WI38 (cell line): ENCODE results near the gene UVRAG.

Experiments used
- H3K4me3 ChIP-seq: 2 replicates; pipeline ENCODE4 v1.5.1; 2011; ENCODE audit warnings: low read depth, mild to moderate bottlenecking, control low read depth, low read length
- TF ChIP-seq, protein P1 (sequence below): IDR thresholded peaks from 2 replicates; pipeline ENCODE4 v1.5.1; 2012; ENCODE audit warnings: low read depth, mild to moderate bottlenecking, control low read depth, low read length

UVRAG gene

DNA sequence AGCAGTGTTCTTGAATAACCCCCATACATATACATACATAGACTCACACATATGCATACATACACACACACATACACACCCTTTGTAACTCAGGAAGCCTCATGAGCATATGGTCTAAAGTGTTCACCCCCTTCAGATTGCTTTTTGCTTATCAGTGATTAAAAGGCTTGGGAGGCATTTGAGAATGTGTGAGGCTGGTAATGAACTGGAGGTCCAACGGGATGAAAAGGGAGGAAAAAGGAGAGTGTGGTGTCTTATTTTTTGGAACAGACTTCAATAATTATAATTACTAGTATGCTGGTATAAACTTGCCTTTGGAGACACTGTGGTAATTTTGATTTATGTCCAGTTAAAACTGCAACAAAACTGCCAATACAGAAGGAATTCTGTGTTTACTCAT lies 124.5 kb downstream of the UVRAG start:
- TF ChIP-seq, protein P1, sequence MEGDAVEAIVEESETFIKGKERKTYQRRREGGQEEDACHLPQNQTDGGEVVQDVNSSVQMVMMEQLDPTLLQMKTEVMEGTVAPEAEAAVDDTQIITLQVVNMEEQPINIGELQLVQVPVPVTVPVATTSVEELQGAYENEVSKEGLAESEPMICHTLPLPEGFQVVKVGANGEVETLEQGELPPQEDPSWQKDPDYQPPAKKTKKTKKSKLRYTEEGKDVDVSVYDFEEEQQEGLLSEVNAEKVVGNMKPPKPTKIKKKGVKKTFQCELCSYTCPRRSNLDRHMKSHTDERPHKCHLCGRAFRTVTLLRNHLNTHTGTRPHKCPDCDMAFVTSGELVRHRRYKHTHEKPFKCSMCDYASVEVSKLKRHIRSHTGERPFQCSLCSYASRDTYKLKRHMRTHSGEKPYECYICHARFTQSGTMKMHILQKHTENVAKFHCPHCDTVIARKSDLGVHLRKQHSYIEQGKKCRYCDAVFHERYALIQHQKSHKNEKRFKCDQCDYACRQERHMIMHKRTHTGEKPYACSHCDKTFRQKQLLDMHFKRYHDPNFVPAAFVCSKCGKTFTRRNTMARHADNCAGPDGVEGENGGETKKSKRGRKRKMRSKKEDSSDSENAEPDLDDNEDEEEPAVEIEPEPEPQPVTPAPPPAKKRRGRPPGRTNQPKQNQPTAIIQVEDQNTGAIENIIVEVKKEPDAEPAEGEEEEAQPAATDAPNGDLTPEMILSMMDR, result no peak
- no peak overlapping the region for H3K4me3 ChIP-seq

DNA sequence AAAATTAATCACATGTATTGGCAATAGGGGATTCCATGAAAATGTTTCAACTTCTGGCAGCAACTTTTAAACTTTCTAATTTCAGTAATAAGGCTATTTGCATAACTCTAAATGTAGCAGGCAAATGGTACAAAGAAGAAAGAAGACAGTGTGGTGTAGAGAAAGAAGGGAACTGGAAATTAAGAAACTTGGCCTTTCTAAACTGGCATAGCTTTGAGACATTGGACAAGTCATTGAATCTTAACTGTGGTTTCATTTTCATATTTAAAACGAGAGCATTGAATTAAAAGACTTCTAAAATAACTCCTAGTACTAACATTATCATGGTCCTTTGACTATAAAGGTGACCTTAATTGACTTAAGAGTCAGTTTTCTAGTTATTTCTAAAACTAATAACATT lies 125.0 kb downstream of the UVRAG start:
- TF ChIP-seq, protein P1, result no peak

DNA sequence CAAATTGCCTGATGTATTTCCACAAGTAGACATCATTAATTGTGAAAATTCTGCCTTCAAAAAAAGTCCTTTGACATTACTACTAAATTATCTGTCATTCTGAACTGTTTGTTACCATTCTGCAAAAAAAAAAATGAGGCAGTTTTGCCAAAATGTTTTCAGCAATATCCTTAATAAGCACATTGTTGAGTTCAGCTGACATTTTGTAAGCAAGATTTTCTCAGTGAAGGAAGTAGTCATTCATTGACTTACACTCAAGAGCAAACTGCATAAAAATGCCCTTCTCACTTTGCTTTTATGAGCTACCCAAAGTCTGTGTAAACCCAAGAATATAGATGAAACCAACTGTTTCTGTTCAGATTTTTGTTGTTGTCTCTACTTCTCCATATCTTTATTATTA lies 125.9 kb downstream of the UVRAG start:
- TF ChIP-seq, protein P1, result no peak

More for the DNA sequence above, 125.0 kb downstream of the UVRAG start:
- no peak overlapping the region for H3K4me3 ChIP-seq

DNA sequence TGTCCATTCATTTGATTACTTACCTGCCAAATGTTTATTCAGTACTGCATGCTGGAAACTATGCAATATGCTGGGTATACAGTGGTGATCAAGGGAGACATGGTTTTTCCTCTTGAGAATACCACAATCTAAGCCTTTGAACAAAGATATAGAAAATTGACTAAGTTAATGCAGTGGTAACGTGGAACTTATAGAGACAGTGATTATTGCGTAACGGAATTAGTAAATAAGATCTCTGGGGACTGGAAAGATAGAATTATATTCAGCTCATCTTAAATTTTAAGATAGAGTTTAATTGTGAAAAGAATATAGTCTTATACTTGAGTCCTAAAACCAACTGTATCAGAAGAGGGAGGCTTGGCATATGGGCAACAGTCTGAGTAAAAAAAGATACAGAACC lies 129.5 kb downstream of the UVRAG start:
- H3K4me3 ChIP-seq, result no peak overlapping the region

More for the DNA sequence above, 125.9 kb downstream of the UVRAG start:
- H3K4me3 ChIP-seq, result no peak overlapping the region

DNA sequence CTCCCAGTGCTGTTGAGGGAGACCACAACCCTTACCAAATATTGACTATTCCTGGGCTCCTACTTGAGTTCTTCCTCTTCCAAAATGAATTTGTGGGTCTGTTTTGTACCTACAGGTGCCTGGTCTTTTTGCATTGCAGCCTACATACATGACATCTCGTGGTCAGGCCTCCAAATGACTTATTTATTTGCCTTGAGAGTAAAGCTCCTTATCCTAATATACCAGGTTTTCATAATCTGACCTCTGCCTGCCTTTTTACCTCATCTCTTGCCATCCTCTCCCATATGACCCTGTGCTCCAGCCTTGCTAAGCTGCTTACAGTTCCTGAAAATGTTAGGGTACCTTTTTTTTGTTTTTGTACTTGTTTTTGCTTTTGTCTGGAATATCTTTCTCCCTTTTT lies 130.4 kb downstream of the UVRAG start:
- TF ChIP-seq, protein P1, result no peak
- no peak overlapping the region for H3K4me3 ChIP-seq

More for the DNA sequence above, 129.5 kb downstream of the UVRAG start:
- TF ChIP-seq, protein P1, result no peak

DNA sequence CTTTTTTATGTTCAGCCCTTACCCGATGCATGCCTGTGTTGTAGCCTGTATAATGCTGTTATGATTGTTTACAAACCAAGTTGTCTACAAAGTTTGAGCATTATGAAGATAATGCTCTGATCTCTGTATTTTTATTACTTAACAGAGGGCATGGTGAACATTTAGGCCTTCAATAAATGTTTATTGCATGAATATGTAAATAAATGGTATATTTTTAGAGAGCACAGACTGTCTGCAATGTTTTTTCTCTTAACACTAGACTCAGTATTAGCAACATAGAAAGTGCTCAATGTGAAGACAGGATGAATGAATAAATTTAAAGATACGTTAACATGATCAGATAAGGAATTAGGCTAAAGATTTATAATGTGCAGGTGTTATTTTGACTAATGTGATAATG lies 130.9 kb downstream of the UVRAG start:
- H3K4me3 ChIP-seq, result no peak overlapping the region
- TF ChIP-seq, protein P1, result no peak

DNA sequence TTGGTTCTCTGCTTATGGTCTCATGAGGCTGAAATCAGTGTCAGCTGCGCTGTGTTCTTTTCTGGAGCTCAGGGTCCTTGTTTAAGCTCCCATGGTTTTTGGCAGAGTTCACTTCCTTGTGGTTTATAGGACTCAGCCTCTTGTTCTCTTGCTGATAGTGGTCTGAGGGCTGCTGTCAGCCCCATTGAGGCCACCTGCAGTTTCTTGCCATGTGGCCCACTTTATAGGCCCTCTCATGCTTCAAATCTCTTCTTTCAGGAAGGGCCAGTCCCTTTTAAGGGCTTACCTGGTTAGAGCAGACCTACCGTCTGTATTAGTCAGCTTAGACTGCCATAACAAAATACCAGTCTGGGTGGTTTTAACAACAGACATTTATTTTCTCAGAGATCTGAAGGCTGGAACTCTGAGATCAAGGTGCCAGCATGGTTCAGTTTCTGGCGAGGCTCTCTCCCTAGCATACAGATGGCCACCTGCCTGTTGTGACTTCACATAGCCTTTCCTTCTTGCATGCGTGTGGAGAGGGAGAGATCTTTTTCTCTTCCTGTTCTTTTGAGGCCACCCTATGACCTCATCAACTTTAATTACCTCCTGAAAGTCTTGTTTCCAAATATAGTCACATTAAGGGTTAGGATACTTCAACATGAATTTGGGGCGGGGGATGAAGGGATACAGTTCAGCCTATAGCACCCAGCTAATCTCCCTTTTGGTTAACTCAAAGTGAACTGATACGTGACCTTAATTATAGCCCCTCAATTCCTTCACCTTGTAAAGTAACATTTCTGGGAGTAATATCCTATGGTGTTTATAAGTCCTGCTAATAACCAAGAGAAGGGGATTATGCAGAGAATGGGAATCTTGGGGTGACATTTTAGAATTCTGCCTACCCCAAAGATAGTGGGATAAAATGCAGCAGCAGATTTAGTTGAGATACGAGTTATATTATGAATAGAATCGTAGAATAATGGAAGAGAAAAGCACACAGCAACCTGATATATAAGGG lies 131.8 kb downstream of the UVRAG start:
- TF ChIP-seq, protein P1, result no peak
- H3K4me3 ChIP-seq, result no peak overlapping the region
